Right atrium auricular region (tissue), 2 donors: Measurements from ENCODE around the gene TSPAN5. TPM values are rescaled to one million over a fixed set of nuclear protein-coding genes. Genes with fewer than 3 reads are reported as not detected.

Experiments
- DNase-seq: peaks from one replicate; pipeline ENCODE4 v3.0.0-alpha.2; 2019; ENCODE audit warnings: low spot score
- H3K27ac ChIP-seq, 2 donors: fragments of 200-600 bp; sonication (generic); 1 replicate in 1 of 2; 2 replicates in 1 of 2; pipeline ENCODE4 v1.5.1; 2016 to 2019
- H3K27me3 ChIP-seq, 2 donors: fragments of 200-600 bp; sonication (generic); one replicate each; pipeline versions ENCODE4 v1.5.1 to v1.6.0; 2017 to 2019
- H3K36me3 ChIP-seq: fragments of 200-600 bp; sonication (generic); one replicate; pipeline ENCODE4 v1.5.1; 2016
- H3K4me1 ChIP-seq, 2 donors: fragments of 200-600 bp; sonication (generic); one replicate each; pipeline versions ENCODE4 v1.5.1 to v1.6.0; 2017 to 2019
- H3K4me3 ChIP-seq, 2 donors: fragments of 200-600 bp; sonication (generic); 1 replicate in 1 of 2; 2 replicates in 1 of 2; pipeline ENCODE4 v1.5.1; 2017 to 2019; ENCODE audit warnings: mild to moderate bottlenecking in 1 of 2, moderate library complexity in 1 of 2
- H3K9me3 ChIP-seq, 2 donors: fragments of 200-600 bp; sonication (generic); one replicate each; pipeline ENCODE4 v1.5.1; 2019
- CTCF ChIP-seq, 2 donors: fragments of 200-600 bp; sonication (generic); IDR thresholded peaks; one replicate each; pipeline ENCODE4 v1.5.1; 2019; ENCODE audit warnings: antibody characterized with exemption in 2 of 2
- total RNA-seq, 2 donors: library from RNA; depleted of rRNA; stranded (reverse); fragments of >200 nt; gene quantifications; one replicate each; pipeline ENCODE4 v1.1.0, GENCODE V29; 2016

TSPAN5 gene
- total RNA-seq, 2 donors from 2014 or later, result 1.8 to 5.7 TPM

- no peaks in the 10 kb centered on the region for H3K27me3 ChIP-seq
- H3K4me3 ChIP-seq, result no peak overlapping the region
- H3K9me3 ChIP-seq, result no peaks in the 10 kb centered on the region
- H3K36me3 ChIP-seq, result no peaks in the 10 kb centered on the region
- DNase-seq, result no peak
- H3K4me1 ChIP-seq, result no peaks in the 10 kb centered on the region
- TF ChIP-seq CTCF (IDR thresholded peaks at IDR 0.05), result no peak
- no peak overlapping the region for H3K27ac ChIP-seq
Measured at GRCh38 chr4:98430708-98431403, 227.6 kb downstream of the TSPAN5 start.

- H3K9me3 ChIP-seq, result no peaks in the 10 kb centered on the region
- no peaks in the 10 kb centered on the region for H3K4me1 ChIP-seq
- no peak for TF ChIP-seq CTCF (IDR thresholded peaks at IDR 0.05)
- H3K27me3 ChIP-seq, result no peaks in the 10 kb centered on the region
- DNase-seq, result no peak
- peaks cover 25% of the 10 kb centered on the region for H3K36me3 ChIP-seq
- no peak overlapping the region for H3K27ac ChIP-seq
- H3K4me3 ChIP-seq, result no peak overlapping the region
Measured at GRCh38 chr4:98423009-98423408, 235.4 kb downstream of the TSPAN5 start.

GRCh38 chr4:98421111-98421510 is 237.3 kb downstream of the TSPAN5 start:
- no peak for TF ChIP-seq CTCF (IDR thresholded peaks at IDR 0.05)
- Histone ChIP-seq H3K9me3 (no peaks in the 10 kb centered on the region), H3K4me3 (no peak overlapping the region), H3K4me1 (no peaks in the 10 kb centered on the region), H3K36me3 (peaks cover 25% of the 10 kb centered on the region), H3K27me3 (no peaks in the 10 kb centered on the region), H3K27ac (no peak overlapping the region)
- DNase-seq, result no peak
